ENCODE data around the gene FAM184B. TPM values are rescaled to one million over a fixed set of nuclear protein-coding genes. Genes with fewer than 3 reads are reported as not detected.
A peak's percentile ranks its signal among the peaks of the same experiment; 100 is the strongest.
"Not testable (repeated sequence)": the region's sequence is repeated elsewhere in the genome, so short reads cannot be mapped to it uniquely, and the experiment has no call there.

The FAM184B gene
- total RNA-seq, 1 donor from 2014 or later: 8.0 TPM

DNA sequence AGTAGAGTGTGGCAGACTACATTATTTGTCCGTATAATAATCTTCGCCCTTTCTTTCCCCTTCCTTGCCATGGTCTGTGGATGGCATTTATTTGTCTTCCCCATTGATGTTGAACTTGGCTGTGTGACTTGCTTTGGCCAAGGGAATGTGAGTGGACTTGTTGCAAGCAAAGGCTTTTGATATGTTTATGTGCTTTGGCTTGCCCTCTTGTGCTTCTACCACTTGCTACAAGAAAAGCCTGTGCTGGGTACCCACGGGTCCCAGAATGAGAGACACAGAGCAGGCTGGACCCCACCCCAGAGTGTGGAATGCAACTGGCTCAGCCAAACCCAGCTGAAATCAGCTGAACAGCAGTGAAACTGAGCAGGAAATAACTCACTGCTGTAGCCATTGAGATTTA is 63.0 kb downstream of the FAM184B start:
- peak; percentile 20 for DNase-seq

DNA sequence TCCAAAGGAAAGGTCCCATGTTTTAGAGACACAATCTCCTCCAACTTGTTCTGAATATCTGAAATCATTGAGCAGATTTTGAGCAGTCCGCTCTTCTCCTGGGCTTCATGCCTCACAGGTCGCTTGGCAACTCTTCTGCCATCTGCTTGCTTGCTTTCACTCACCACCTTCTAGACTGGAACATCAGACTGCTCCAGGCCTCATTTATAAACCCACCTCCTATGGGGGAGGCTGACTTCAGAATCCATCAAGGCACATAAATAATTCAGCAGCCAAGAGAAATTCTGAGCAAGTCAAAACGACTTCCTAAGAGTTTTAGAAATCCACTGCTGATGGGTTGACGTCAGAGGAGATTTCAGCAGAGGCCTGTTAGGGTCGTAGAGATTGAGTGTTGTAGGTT is 64.1 kb downstream of the FAM184B start:
- peak; percentile 26 for DNase-seq

DNA sequence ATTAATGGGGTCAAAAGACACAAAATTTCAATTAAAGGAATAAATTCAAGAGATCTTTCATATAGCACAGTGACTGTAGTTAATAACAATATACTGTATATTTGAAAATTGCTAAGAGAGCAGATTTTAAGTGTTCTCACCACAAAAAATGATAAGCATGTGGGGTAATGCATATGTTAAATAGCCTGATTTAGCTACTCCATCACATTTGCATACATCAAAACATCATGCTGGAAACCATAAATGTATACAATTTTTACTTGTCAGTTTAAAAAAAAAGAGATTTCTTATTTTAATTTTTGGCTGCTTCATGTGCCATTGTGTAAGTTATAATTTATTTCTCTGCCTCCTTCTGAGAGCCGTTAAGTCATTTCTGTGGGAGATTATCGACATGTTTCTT is 65.9 kb downstream of the FAM184B start:
- DNase-seq: no peak

DNA sequence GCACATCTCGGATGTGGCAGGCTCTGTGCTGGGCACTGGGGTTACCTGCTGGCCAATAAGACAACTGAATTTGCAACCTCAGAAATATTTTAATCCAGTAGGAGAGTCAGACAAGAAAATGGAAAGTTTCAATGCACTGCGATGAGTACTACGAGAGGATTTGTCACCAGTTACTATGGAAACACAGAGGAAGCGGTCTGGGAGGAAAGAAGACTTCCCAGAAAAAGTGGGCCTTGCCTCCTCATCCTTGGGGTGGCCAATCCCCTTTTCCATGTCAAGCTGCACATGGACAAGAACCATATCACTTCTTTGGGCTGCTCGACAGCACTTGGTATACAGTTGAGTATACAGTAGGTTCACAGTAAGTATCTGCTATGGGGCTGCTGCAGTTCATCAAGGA is 67.6 kb downstream of the FAM184B start:
- DNase-seq: no peak

DNA sequence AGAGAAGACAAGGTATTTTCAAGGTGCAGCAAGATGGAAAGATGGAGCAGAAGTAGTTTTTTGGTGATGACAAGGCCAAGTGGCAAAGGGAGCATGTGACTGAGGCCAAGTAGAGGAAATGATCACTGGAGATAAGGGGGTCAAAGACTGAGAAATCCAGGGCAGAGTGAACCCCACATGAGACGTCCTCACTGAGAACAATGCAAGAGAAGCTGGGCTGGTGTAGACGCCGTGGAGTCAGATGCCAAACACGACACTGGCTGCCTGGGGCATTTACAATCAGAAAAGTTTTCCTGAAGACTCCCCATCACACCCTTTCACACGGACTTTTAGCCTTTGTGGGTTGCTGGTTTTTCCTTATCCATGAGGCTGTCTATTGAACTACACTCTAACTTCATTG is 69.3 kb downstream of the FAM184B start:
- DNase-seq: no peak

DNA sequence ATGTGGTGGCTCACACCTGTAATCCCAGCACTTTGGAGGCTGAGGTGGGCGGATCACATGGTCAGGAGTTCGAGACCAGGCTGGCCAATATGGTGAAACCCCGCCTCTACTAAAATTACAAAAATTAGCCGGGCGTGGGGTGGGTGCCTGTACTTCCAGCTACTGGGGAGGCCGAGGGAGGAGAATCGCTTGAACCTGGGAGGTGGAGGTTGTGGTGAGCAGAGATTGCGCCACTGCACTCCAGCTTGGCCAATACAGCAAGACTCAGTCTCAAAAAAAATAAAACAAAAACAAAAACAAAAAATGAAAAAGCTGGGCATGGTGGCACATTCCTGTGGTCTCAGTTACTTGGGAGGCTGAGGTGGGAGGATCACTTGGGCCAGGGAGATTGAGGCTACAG is 70.2 kb downstream of the FAM184B start:
- not testable (repeated sequence) for DNase-seq

DNA sequence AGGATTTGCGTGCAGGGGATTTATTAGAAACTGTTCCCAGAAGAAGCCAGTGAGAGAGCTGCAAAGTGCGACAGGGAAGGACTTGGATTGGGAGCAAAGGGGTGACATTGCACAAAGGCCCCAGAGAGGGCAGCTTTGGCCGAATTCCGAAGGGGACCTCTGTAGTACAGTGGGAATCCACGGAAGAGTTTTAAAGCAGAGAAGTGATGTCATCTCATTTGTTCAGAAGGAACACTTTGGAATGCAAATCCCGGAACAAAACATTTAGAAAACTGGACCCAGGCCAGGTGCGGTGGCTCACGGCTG is 71.7 kb downstream of the FAM184B start:
- DNase-seq: no peak

DNA sequence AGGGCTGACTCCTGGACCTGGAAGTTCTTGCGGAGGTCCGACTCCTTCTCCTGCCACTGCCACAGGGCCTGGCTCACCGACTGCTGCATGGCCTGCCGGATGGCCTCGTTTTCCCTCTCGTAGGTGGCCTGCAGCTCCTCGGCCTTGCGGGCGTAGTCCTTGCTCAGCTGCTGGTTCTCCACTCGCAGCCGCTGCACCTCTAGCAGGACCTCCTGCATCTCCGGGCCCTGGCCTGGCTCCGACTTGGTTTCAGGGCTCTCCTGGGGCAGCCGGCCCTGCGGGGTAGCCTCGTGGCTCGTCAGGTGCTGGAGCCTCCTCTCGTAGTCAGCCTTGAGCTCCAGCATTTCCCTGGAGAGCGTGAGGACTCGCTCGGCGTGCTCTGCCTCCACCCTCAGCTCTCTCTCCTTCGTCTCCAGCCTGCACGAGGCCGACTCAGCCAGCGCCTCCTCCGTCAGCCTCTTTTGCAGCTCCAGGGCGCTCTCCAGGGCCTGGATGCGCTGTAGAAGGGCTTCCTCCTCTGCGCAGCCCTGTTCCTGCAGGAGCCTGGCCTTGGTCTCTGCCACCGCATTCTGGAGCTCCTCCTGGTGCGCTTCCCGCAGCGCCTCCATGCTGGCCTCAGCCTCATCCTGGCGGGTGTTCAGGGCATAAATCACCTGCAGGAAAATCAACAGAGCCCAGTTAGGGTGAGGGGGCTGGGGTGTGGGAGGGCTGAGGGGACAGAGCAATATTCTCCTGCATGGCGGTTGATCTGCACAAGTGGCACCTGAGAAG is 72.2 kb downstream of the FAM184B start:
- no peak for DNase-seq

DNA sequence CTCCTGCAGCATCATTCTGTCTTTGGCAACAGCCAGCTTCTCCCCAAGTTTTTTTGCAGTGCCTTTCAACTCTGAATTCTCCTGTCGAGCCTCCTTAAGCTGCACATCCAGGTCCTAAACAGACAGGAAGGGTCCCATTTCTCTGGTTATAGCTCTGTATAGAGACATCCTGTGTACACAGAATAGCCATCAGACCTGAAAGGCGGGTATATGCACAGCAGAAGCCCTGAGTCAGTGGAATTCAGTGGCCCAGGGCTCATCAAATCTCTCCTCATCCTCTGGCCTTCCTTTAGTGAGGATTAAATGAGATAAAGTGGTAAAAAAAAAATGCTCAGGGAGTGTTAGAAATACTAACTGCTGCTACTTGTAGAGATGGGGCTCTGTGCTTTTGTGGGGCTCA is 73.8 kb downstream of the FAM184B start:
- no peak for DNase-seq

DNA sequence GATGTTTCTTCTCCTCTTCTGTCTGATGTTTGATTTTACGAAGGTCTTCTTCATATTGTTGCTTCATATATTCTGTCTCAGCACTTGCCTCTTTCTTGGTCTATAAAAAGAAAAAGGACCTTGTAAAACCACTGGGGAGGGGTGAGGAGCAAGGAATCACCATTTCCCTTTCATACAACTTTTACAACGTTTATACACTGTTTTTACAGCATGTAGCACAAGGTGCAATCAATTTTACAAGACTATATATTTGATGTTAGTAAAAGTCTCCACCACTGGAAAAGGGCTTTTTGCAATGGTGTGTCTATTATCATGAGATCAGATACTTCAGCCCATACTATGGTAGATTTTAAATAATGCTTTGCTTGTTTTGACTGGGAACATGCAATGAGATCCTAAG is 76.3 kb downstream of the FAM184B start:
- DNase-seq: no peak

DNA sequence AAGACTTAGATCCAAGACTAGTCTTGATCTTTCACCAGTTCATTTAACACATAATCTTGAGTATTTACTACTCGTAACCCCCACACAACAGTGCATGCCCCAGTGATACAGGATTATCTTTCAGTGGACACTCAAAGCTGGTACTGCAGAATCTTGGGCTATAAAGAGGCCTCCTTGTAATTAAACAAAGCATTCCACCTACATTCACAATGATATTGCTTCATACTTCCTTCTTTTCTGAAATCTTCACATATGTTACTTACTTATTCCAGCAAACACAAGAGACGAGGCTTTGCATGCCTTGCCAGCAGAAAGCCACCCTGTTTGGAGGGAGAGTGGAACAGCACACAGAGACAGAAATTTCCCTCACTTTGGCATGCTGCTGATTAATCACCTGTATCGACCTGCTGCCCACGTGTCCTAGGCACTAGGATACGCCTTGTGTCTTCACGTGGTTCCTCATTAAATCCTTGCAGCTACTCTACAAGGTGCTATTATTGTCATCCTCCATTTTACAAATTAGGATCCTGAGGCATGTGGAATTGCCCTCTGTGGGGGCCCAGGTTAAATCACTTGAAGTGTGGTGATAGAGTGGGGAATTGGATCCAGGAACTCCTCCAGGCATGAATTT is 77.3 kb downstream of the FAM184B start:
- DNase-seq: no peak

DNA sequence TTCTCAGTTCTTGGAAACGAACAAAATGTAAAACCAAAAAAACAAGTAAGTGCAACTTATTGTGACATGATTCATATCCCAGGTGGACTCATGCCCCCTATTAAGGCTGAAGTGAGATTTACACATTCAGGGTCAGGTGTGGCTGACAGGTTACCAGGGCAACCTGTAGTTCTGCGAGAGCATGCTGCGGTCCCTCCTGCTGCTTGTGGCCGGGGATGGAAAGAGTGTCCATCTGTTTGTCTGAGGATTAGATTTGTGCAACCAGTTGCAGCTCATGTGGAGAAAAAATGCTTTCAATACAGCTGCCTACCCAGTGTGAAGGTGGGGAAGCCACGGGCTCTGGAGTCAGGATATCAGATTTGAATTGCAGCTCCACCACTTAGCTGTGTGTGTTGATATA is 78.8 kb downstream of the FAM184B start:
- DNase-seq: no peak

DNA sequence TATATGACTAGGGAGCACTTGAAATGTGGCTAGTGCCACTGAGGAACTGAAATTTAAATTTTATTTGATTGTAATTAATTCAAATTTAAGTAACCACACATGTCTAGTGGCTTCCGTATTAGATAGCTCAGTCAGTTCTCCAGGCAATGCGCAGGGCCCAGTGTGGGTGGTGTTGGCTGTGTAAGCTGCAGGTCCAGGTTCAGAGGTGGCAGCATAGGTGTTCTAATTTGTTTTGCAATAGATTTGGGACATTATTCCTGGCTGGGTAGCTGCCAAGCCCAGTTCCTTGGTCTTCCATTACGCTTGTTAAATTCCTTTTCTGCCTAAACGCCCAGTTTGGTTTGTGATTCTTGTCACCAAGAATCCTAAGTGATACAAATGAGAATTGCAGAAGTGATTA is 79.5 kb downstream of the FAM184B start:
- DNase-seq: no peak

DNA sequence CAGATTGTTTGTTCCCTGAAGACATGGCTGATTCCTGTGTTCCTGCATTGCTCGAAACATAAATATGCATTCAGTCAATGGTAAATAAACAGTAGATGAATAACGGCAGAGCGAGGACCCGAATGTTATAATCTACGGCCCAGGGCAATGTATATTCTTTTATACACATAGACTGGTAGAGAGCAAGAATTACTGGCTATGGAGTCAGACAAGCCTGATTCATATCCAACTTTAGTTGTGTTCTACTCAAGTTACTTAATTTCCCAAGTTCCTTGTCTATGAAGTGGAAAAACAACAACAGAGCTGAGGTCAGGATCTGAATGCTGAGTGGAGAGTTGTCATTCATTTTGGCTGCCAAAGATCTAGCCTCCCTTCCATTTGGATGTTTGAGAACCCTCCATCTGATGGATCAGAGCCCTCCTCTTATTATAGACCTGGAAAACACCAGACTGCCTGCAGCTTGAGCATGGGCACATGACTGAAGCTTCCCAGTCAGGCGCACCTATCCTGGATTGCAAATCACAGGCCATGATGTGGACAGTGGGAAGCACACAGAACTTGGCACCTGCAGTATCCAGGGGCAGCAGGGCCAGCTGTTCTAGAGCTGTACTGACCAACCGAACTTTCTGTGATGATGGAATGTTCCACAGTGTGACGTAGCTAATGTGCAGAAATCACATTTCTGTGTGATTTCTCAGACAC is 80.1 kb downstream of the FAM184B start:
- DNase-seq: no peak

DNA sequence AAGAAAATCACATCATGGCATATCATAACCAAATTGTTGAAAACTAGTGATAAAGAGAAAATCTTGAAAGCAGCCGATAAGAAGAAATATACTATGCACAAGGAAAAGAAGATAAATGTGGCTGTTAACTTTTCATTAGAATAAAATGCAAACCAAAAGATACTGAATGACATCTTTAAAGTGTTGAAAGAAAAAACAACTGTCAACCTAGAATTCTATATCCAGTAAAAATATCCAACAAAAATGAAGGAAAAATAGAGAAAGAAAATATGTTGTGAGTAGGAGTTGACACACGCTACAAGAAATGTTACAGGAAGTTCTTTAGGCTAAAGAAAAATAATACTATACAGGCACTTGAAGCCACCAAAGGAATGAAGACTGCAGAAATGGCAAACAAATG is 82.0 kb downstream of the FAM184B start:
- no peak for DNase-seq

DNA sequence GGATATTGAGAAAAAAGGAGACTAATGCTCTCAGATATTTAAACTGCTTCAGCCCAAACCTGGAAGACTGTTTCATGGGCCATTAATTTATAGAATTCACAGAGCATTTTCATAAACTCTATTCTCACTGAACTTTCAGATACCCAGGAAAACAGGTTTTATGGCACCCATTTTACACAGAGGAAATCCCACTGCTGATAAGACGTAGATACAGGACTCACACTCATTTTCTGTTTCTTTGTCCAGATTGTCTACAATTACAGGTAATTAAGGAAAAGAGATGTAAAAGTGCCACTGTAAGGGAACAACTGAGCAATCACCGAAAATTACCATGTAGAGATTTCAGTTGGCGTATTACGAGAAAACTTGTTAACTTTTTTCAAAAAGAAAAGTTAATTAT is 83.3 kb downstream of the FAM184B start:
- DNase-seq: no peak

DNA sequence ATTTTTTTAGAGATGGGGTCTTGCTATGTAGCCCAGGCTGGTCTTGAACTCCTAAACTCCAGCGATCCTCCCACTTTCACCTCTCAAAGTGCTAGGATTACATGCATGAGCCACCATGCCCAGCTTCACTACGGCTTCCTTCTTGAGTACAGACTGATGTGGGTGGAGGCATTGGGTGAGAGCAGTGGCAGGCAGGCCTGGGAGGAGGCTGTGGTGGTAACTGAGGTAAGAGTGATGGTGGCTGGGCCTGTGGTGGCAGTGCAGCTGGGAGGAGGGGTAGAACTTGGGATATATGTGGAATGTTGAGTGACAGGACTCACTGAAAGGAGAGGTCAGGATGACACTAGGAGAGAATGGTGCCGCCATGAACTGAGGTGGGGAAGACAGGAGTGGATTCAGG is 86.1 kb downstream of the FAM184B start:
- no peak for DNase-seq

DNA sequence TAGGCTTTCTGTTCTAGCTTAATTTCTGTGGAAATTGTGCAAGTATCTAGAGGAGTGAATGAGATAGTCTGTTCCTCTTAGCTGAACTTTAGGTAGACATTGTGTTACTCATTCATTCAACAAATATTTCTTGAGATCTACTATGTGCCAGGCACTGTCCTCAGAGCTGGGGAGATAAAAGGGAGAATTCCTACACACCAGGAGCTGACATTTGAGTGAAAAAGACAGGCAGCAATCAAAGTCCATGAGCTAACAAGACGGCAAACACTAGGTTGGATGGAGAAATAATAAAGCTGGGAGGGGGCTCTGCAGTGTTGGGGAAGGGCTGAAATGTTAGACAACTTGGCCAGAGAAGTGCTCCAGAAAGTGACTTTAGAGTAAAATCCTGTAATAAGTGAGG is 86.9 kb downstream of the FAM184B start:
- no peak for DNase-seq

DNA sequence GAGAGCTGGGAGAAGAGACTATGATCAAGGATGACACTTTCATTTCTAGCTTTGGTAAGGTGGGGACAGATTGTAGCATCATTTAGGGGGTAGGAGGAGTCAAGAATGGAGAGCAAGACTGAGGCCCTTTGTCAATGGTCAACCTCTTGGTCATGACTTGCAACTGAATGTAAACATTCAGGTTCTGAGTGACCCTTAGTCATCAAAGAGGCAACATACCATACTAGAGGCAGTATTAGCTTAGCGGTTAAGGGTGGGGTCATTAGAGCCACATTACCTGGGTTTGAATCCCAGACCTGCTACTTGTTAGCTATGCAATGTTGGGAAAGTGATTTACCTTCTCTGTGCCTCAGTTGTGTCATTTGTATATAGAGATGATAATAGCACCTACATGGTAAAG is 90.5 kb downstream of the FAM184B start:
- DNase-seq: no peak

DNA sequence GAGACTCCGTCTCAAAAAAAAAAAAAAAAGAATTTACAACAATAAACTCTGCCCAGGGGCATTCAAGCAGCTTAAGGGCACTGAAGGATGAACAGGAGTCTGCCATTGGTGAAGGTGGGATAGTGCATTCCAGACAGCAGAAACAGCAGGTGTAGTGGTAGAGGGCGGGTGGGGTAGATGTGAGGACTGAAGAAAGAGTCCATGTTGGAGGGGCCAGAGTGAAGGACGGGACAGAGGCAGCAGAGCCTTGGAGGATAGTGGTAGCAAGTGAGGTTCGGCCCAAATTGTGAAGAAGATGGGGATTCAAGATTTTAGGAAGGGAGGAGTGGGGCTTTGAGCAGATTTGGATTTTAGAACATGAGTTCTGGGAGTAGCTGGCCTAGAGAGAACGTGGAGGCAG is 91.3 kb downstream of the FAM184B start:
- DNase-seq: no peak

DNA sequence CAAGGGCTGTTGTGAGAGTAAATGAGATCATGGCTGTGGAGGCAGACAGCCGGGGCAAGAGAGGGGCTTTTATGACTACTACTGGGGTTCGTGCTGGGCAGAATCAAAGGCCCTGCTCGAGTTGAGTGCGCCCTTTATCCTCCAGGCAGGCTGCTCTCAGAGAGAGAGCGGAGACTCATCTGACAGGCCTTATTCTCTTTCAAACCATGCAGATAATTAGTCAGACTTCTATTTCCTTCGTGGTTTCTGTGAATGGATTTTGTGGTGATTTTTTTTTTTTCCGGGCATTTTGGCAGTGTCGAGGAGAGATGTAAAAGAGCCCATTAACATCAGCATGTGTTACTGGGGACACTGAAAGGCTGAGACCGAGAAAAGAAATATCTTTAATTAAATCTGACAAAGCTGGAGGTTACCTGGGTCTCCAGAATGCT is 93.4 kb downstream of the FAM184B start:
- peak; percentile 19 for DNase-seq

DNA sequence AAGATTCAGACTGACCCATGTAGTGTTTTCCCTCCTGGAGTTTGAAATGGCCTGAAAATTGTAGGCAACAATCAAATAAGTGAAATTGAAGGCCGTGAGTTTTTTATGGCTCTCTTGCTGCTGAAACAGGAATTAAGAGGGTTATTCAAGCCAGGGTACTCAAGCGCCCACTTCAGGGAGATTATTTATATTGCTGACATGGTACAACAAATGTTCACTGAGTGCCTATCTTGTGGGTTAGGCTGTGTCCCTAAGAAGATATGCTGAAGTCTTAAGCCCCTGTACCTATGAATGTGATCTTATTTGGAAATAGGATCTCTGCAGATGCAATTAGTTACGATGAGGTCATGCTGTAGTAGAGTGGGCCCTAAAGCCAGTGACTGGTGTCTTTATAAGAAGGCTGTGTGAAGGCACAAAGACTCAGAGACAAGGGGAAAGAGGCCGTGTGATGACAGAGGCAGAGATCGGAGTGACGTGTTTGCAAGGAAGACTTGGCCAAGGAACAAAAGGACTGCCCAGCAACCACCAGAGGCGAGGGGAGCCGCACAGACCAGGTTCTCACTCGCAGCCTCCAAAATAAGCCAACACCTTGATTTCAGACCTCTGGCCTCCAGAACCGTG is 94.1 kb downstream of the FAM184B start:
- peak; percentile 66 for DNase-seq

DNA sequence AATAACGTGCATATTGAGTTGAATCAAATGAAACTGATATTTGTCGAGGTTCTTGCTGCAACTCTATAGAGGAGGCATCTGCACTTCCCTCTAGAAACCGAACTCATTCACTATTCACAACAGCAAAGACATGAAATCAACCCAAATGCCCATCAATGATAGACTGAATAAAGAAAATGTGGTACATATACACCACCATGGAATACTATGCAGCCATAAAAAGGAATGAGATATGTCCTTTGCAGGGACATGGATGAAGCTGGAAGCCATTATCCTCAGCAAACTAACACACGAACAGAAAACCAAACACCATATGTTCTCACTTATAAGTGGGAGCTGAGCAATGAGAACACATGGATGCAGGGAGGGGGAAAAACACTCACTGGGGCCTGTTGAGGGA is 96.8 kb downstream of the FAM184B start:
- not testable (repeated sequence) for DNase-seq
